Hepatocyte (in vitro differentiated cells): ENCODE results near the gene TMEM209. TPM values are rescaled to one million over a fixed set of nuclear protein-coding genes. Genes with fewer than 3 reads are reported as not detected.
"Not testable (repeated sequence)": the region's sequence is repeated elsewhere in the genome, so short reads cannot be mapped to it uniquely, and the experiment has no call there.

ENCODE experiments used
- DNase-seq: peaks from one replicate; pipeline ENCODE4 v3.0.0-alpha.2; 2016; ENCODE audit warnings: low spot score
- H2AFZ ChIP-seq: fragments of 200-600 bp; sonication (generic); 2 replicates; pipeline ENCODE4 v1.6.0; 2016; ENCODE audit warnings: antibody characterized with exemption, mild to moderate bottlenecking
- H3K27ac ChIP-seq: fragments of 200-600 bp; sonication (generic); 2 replicates; pipeline ENCODE4 v1.5.1; 2016; ENCODE audit warnings: mild to moderate bottlenecking
- H3K27me3 ChIP-seq: fragments of 200-600 bp; sonication (generic); 2 replicates; pipeline ENCODE4 v1.6.1; 2016
- H3K36me3 ChIP-seq: fragments of 200-600 bp; sonication (generic); replicated peaks from 2 replicates; pipeline ENCODE4 v1.5.1; 2016; ENCODE audit warnings: low read depth; ENCODE audit not compliant: insufficient read depth
- H3K4me1 ChIP-seq: fragments of 200-600 bp; sonication (generic); 2 replicates; pipeline ENCODE4 v1.5.1; 2016; ENCODE audit warnings: mild to moderate bottlenecking, moderate library complexity; ENCODE audit not compliant: insufficient read depth
- H3K4me2 ChIP-seq: fragments of 200-600 bp; sonication (generic); 2 replicates; pipeline ENCODE4 v1.6.0; 2016
- H3K4me3 ChIP-seq: fragments of 200-600 bp; sonication (generic); 2 replicates; pipeline ENCODE4 v1.5.1; 2016; ENCODE audit warnings: mild to moderate bottlenecking
- H3K79me2 ChIP-seq: fragments of 200-600 bp; sonication (generic); 2 replicates; pipeline ENCODE4 v1.6.0; 2017; ENCODE audit warnings: mild to moderate bottlenecking
- H3K9me2 ChIP-seq: fragments of 200-600 bp; sonication (generic); replicated peaks from 2 replicates; pipeline ENCODE4 v1.6.0; 2017; ENCODE audit warnings: mild to moderate bottlenecking; ENCODE audit not compliant: insufficient read depth
- H3K9me3 ChIP-seq: fragments of 200-600 bp; sonication (generic); 2 replicates; pipeline ENCODE4 v1.5.1; 2016; ENCODE audit warnings: low read depth, mild to moderate bottlenecking
- H4K20me1 ChIP-seq: fragments of 200-600 bp; sonication (generic); 2 replicates; pipeline ENCODE4 v1.6.0; 2016; ENCODE audit warnings: mild to moderate bottlenecking; ENCODE audit not compliant: insufficient read depth, poor library complexity, severe bottlenecking
- CTCF ChIP-seq: fragments of 200-600 bp; sonication (generic); IDR thresholded peaks from 2 replicates; pipeline ENCODE4 v1.5.1; 2016; ENCODE audit warnings: antibody characterized with exemption, mild to moderate bottlenecking; ENCODE audit not compliant: poor library complexity
- EZH2 ChIP-seq: fragments of 200-600 bp; sonication (generic); IDR thresholded peaks from 2 replicates; pipeline ENCODE4 v1.6.1; 2016; ENCODE audit warnings: antibody characterized with exemption, mild to moderate bottlenecking, borderline replicate concordance
- EZH2phosphoT487 ChIP-seq: fragments of 200-600 bp; sonication (generic); IDR thresholded peaks from one replicate; pipeline ENCODE4 v1.6.1; 2018; ENCODE audit warnings: antibody characterized with exemption, mild to moderate bottlenecking, low read depth, moderate library complexity; ENCODE audit not compliant: unreplicated experiment, severe bottlenecking
- WGBS: methylation state at CpG from one replicate; pipeline ENCODE4 v1.1.6; 2016; ENCODE audit warnings: low lambda C conversion rate; ENCODE audit errors: missing lambda C conversion rate; 5-methylcytosine and 5-hydroxymethylcytosine counted together
- polyA plus RNA-seq: library from polyadenylated mRNA; unstranded; fragments of >200 nt; fragmentation: Nextera tagmentation; extraction: Ambion mirVana; gene quantifications from 2 replicates; pipeline ENCODE4 v1.2.1, GENCODE V29; 2016
- total RNA-seq: library from RNA; depleted of rRNA; stranded (reverse); fragments of >200 nt; gene quantifications from 2 replicates; pipeline ENCODE4 v1.2.3, GENCODE V29; 2014

The TMEM209 gene
- total and polyA plus RNA-seq, 2 experiments from 2014 or later: 14.2 to 16.1 TPM

GRCh38 chr7:130242198-130243014 lies 37.2 kb upstream of the TMEM209 start:
- no peak overlapping the region for H2AFZ ChIP-seq
- no peak overlapping the region for H3K4me3 ChIP-seq
- no peaks in the 10 kb centered on the region for H4K20me1 ChIP-seq
- no peaks in the 10 kb centered on the region for H3K9me2 ChIP-seq
- whole genome bisulfite sequencing: 36% methylated on average over 5 of the region's 5 CpGs
- H3K4me1 ChIP-seq: no peaks in the 10 kb centered on the region
- no peaks in the 10 kb centered on the region for H3K36me3 ChIP-seq
- H3K4me2 ChIP-seq: no peak overlapping the region
- H3K27me3 ChIP-seq: no peaks in the 10 kb centered on the region
- TF ChIP-seq EZH2 (no peak), EZH2phosphoT487 (no peak), CTCF (peak; percentile 59)
- DNase-seq: peak; percentile 56
- H3K9me3 ChIP-seq: no peaks in the 10 kb centered on the region
- H3K27ac ChIP-seq: no peak overlapping the region
- no peaks in the 10 kb centered on the region for H3K79me2 ChIP-seq

- no peaks in the 10 kb centered on the region for H3K27me3 ChIP-seq
- no peak overlapping the region for H2AFZ ChIP-seq
- WGBS: 96% methylated on average over 1 of the region's 1 CpG
Measured at GRCh38 chr7:130240240-130240639, 35.0 kb upstream of the TMEM209 start.

GRCh38 chr7:130236361-130236760 lies 31.2 kb upstream of the TMEM209 start:
- not testable (repeated sequence) for H2AFZ ChIP-seq, DNase-seq, H3K27ac ChIP-seq, H3K9me2 ChIP-seq, H3K36me3 ChIP-seq, H3K9me3 ChIP-seq, H3K4me3 ChIP-seq, H4K20me1 ChIP-seq, H3K4me1 ChIP-seq, H3K27me3 ChIP-seq, H3K79me2 ChIP-seq, H3K4me2 ChIP-seq
- 93% methylated on average over 4 of the region's 4 CpGs for WGBS

More at GRCh38 chr7:130240240-130240639, 35.0 kb upstream of the TMEM209 start:
- no peak for DNase-seq
- Histone ChIP-seq H3K4me2 (no peak overlapping the region), H3K79me2 (no peaks in the 10 kb centered on the region), H3K4me1 (no peaks in the 10 kb centered on the region), H3K9me2 (no peaks in the 10 kb centered on the region), H3K27ac (no peak overlapping the region), H3K36me3 (no peaks in the 10 kb centered on the region), H4K20me1 (no peaks in the 10 kb centered on the region), H3K4me3 (no peak overlapping the region), H3K9me3 (no peaks in the 10 kb centered on the region)
- TF ChIP-seq CTCF (no peak), EZH2phosphoT487 (no peak), EZH2 (no peak)

- no peak for DNase-seq
- no peak overlapping the region for H3K27ac ChIP-seq
- no peaks in the 10 kb centered on the region for H3K27me3 ChIP-seq
- TF ChIP-seq EZH2 (no peak), EZH2phosphoT487 (no peak), CTCF (no peak)
- peaks cover 3% of the 10 kb centered on the region for H3K4me1 ChIP-seq
- no peak overlapping the region for H3K4me3 ChIP-seq
- no peaks in the 10 kb centered on the region for H4K20me1 ChIP-seq
- WGBS: 77% methylated on average over 2 of the region's 2 CpGs
- H3K9me3 ChIP-seq: no peaks in the 10 kb centered on the region
- H3K4me2 ChIP-seq: no peak overlapping the region
- no peaks in the 10 kb centered on the region for H3K79me2 ChIP-seq
- H2AFZ ChIP-seq: no peak overlapping the region
- H3K36me3 ChIP-seq: no peaks in the 10 kb centered on the region
- H3K9me2 ChIP-seq: no peaks in the 10 kb centered on the region
Measured at GRCh38 chr7:130234078-130234477, 28.9 kb upstream of the TMEM209 start.
